Measurements from ENCODE around the gene SCYGR1.
"Not testable (repeated sequence)": the region's sequence is repeated elsewhere in the genome, so short reads cannot be mapped to it uniquely, and the experiment has no call there.

Gene SCYGR1

GRCh38 chr2:227367427-227367795 is 20.3 kb downstream of the SCYGR1 start:
- no peaks in the 10 kb centered on the region for H3K36me3 ChIP-seq (ENCODE audit: control insufficient read depth, insufficient read depth, low read length)
- no peaks in the 10 kb centered on the region for H3K4me1 ChIP-seq (ENCODE audit: control insufficient read depth, insufficient read depth, low read length)
- H3K27ac ChIP-seq (ENCODE audit: low read depth, low read length) = no peak overlapping the region
- no peak overlapping the region for H3K9ac ChIP-seq (ENCODE audit: low read depth, low read length)
- no peak overlapping the region for H3K4me3 ChIP-seq (ENCODE audit: low read depth, low read length)
- H3K9me3 ChIP-seq (ENCODE audit: control insufficient read depth, insufficient read depth, low read length) = no peaks in the 10 kb centered on the region
- H3K27me3 ChIP-seq (ENCODE audit: control insufficient read depth, insufficient read depth, low read length) = no peaks in the 10 kb centered on the region

- Histone ChIP-seq H3K9ac (ENCODE audit: low read depth, low read length) (no peak overlapping the region), H3K9me3 (ENCODE audit: control insufficient read depth, insufficient read depth, low read length) (no peaks in the 10 kb centered on the region), H3K4me1 (ENCODE audit: control insufficient read depth, insufficient read depth, low read length) (no peaks in the 10 kb centered on the region), H3K27me3 (ENCODE audit: control insufficient read depth, insufficient read depth, low read length) (no peaks in the 10 kb centered on the region), H3K36me3 (ENCODE audit: control insufficient read depth, insufficient read depth, low read length) (no peaks in the 10 kb centered on the region), H3K27ac (ENCODE audit: low read depth, low read length) (no peak overlapping the region), H3K4me3 (ENCODE audit: low read depth, low read length) (no peak overlapping the region)
Observed at GRCh38 chr2:227366769-227367426, 20.9 kb downstream of the SCYGR1 start.

GRCh38 chr2:227365833-227366232 is 21.9 kb downstream of the SCYGR1 start:
- Histone ChIP-seq H3K27me3 (ENCODE audit: control insufficient read depth, insufficient read depth, low read length) (no peaks in the 10 kb centered on the region), H3K27ac (ENCODE audit: low read depth, low read length) (no peak overlapping the region), H3K4me1 (ENCODE audit: control insufficient read depth, insufficient read depth, low read length) (no peaks in the 10 kb centered on the region), H3K9ac (ENCODE audit: low read depth, low read length) (no peak overlapping the region), H3K4me3 (ENCODE audit: low read depth, low read length) (no peak overlapping the region), H3K9me3 (ENCODE audit: control insufficient read depth, insufficient read depth, low read length) (no peaks in the 10 kb centered on the region), H3K36me3 (ENCODE audit: control insufficient read depth, insufficient read depth, low read length) (0 out of 2 replicates have a peak, but pooled peaks cover 1% of the 10 kb centered on the region)

GRCh38 chr2:227364585-227365263 is 23.0 kb downstream of the SCYGR1 start:
- not testable (repeated sequence) for H3K9me3 ChIP-seq (ENCODE audit: control insufficient read depth, insufficient read depth, low read length); H3K4me3 ChIP-seq (ENCODE audit: low read depth, low read length); H3K9ac ChIP-seq (ENCODE audit: low read depth, low read length); H3K27me3 ChIP-seq (ENCODE audit: control insufficient read depth, insufficient read depth, low read length); H3K4me1 ChIP-seq (ENCODE audit: control insufficient read depth, insufficient read depth, low read length); H3K36me3 ChIP-seq (ENCODE audit: control insufficient read depth, insufficient read depth, low read length); H3K27ac ChIP-seq (ENCODE audit: low read depth, low read length)

GRCh38 chr2:227363756-227364155 is 24.0 kb downstream of the SCYGR1 start:
- Histone ChIP-seq H3K4me1 (ENCODE audit: control insufficient read depth, insufficient read depth, low read length) (no peaks in the 10 kb centered on the region), H3K4me3 (ENCODE audit: low read depth, low read length) (no peak overlapping the region), H3K9ac (ENCODE audit: low read depth, low read length) (no peak overlapping the region), H3K36me3 (ENCODE audit: control insufficient read depth, insufficient read depth, low read length) (peaks cover 16% of the 10 kb centered on the region), H3K9me3 (ENCODE audit: control insufficient read depth, insufficient read depth, low read length) (no peaks in the 10 kb centered on the region), H3K27ac (ENCODE audit: low read depth, low read length) (no peak overlapping the region), H3K27me3 (ENCODE audit: control insufficient read depth, insufficient read depth, low read length) (no peaks in the 10 kb centered on the region)

GRCh38 chr2:227360351-227360750 is 27.4 kb downstream of the SCYGR1 start:
- H3K4me1 ChIP-seq (ENCODE audit: control insufficient read depth, insufficient read depth, low read length) = no peaks in the 10 kb centered on the region
- peaks cover 44% of the 10 kb centered on the region for H3K36me3 ChIP-seq (ENCODE audit: control insufficient read depth, insufficient read depth, low read length)
- H3K27me3 ChIP-seq (ENCODE audit: control insufficient read depth, insufficient read depth, low read length) = no peaks in the 10 kb centered on the region
- no peak overlapping the region for H3K4me3 ChIP-seq (ENCODE audit: low read depth, low read length)
- H3K9me3 ChIP-seq (ENCODE audit: control insufficient read depth, insufficient read depth, low read length) = no peaks in the 10 kb centered on the region
- H3K9ac ChIP-seq (ENCODE audit: low read depth, low read length) = no peak overlapping the region
- H3K27ac ChIP-seq (ENCODE audit: low read depth, low read length) = no peak overlapping the region

- no peaks in the 10 kb centered on the region for H3K9me3 ChIP-seq (ENCODE audit: control insufficient read depth, insufficient read depth, low read length)
- H3K36me3 ChIP-seq (ENCODE audit: control insufficient read depth, insufficient read depth, low read length) = peaks cover 50% of the 10 kb centered on the region
Observed at GRCh38 chr2:227351639-227352038, 36.1 kb downstream of the SCYGR1 start.

GRCh38 chr2:227349989-227350612 is 37.6 kb downstream of the SCYGR1 start:
- Histone ChIP-seq H3K9me3 (ENCODE audit: control insufficient read depth, insufficient read depth, low read length) (no peaks in the 10 kb centered on the region), H3K4me3 (ENCODE audit: low read depth, low read length) (no peak overlapping the region), H3K27ac (ENCODE audit: low read depth, low read length) (no peak overlapping the region), H3K27me3 (ENCODE audit: control insufficient read depth, insufficient read depth, low read length) (no peaks in the 10 kb centered on the region), H3K36me3 (ENCODE audit: control insufficient read depth, insufficient read depth, low read length) (peaks cover 45% of the 10 kb centered on the region), H3K9ac (ENCODE audit: low read depth, low read length) (no peak overlapping the region), H3K4me1 (ENCODE audit: control insufficient read depth, insufficient read depth, low read length) (peaks cover 6% of the 10 kb centered on the region)

More at GRCh38 chr2:227351639-227352038, 36.1 kb downstream of the SCYGR1 start:
- Histone ChIP-seq H3K27me3 (ENCODE audit: control insufficient read depth, insufficient read depth, low read length) (no peaks in the 10 kb centered on the region), H3K9ac (ENCODE audit: low read depth, low read length) (no peak overlapping the region), H3K4me3 (ENCODE audit: low read depth, low read length) (no peak overlapping the region), H3K4me1 (ENCODE audit: control insufficient read depth, insufficient read depth, low read length) (peaks cover 6% of the 10 kb centered on the region), H3K27ac (ENCODE audit: low read depth, low read length) (no peak overlapping the region)

GRCh38 chr2:227348324-227348723 is 39.4 kb downstream of the SCYGR1 start:
- H3K4me3 ChIP-seq (ENCODE audit: low read depth, low read length) = no peak overlapping the region
- H3K27ac ChIP-seq (ENCODE audit: low read depth, low read length) = no peak overlapping the region
- H3K9me3 ChIP-seq (ENCODE audit: control insufficient read depth, insufficient read depth, low read length) = no peaks in the 10 kb centered on the region
- no peak overlapping the region for H3K9ac ChIP-seq (ENCODE audit: low read depth, low read length)
- peaks cover 50% of the 10 kb centered on the region for H3K36me3 ChIP-seq (ENCODE audit: control insufficient read depth, insufficient read depth, low read length)
- H3K4me1 ChIP-seq (ENCODE audit: control insufficient read depth, insufficient read depth, low read length) = peaks cover 6% of the 10 kb centered on the region
- H3K27me3 ChIP-seq (ENCODE audit: control insufficient read depth, insufficient read depth, low read length) = no peaks in the 10 kb centered on the region

GRCh38 chr2:227347117-227347516 is 40.6 kb downstream of the SCYGR1 start:
- Histone ChIP-seq H3K27ac (ENCODE audit: low read depth, low read length) (no peak overlapping the region), H3K4me1 (ENCODE audit: control insufficient read depth, insufficient read depth, low read length) (no peaks in the 10 kb centered on the region; the same call in 1 of the 2 replicates), H3K9me3 (ENCODE audit: control insufficient read depth, insufficient read depth, low read length) (no peaks in the 10 kb centered on the region), H3K27me3 (ENCODE audit: control insufficient read depth, insufficient read depth, low read length) (no peaks in the 10 kb centered on the region), H3K9ac (ENCODE audit: low read depth, low read length) (no peak overlapping the region), H3K36me3 (ENCODE audit: control insufficient read depth, insufficient read depth, low read length) (peaks cover 53% of the 10 kb centered on the region), H3K4me3 (ENCODE audit: low read depth, low read length) (no peak overlapping the region)

- no peak overlapping the region for H3K27ac ChIP-seq (ENCODE audit: low read depth, low read length)
- no peaks in the 10 kb centered on the region for H3K4me1 ChIP-seq (ENCODE audit: control insufficient read depth, insufficient read depth, low read length)
- peaks cover 71% of the 10 kb centered on the region for H3K36me3 ChIP-seq (ENCODE audit: control insufficient read depth, insufficient read depth, low read length)
- H3K9me3 ChIP-seq (ENCODE audit: control insufficient read depth, insufficient read depth, low read length) = no peaks in the 10 kb centered on the region
- no peak overlapping the region for H3K4me3 ChIP-seq (ENCODE audit: low read depth, low read length)
- no peak overlapping the region for H3K9ac ChIP-seq (ENCODE audit: low read depth, low read length)
- H3K27me3 ChIP-seq (ENCODE audit: control insufficient read depth, insufficient read depth, low read length) = no peaks in the 10 kb centered on the region
Observed at GRCh38 chr2:227344231-227344630, 43.5 kb downstream of the SCYGR1 start.
